HUES64 (cell line): ENCODE data around the gene DLG1.
"Not testable (repeated sequence)": the region's sequence is repeated elsewhere in the genome, so short reads cannot be mapped to it uniquely, and the experiment has no call there.

Experiments used
- H3K27ac ChIP-seq: 2 replicates; pipeline ENCODE4 v1.7.0; 2013; ENCODE audit warnings: low read depth, low read length, inconsistent platforms
- H3K27me3 ChIP-seq: 2 replicates; pipeline ENCODE4 v1.6.1; 2013; ENCODE audit warnings: mild to moderate bottlenecking, low read length; ENCODE audit not compliant: insufficient read depth
- H3K36me3 ChIP-seq: 2 replicates; pipeline ENCODE4 v1.6.1; 2013; ENCODE audit warnings: mild to moderate bottlenecking, low read length; ENCODE audit not compliant: insufficient read depth
- H3K4me1 ChIP-seq: 2 replicates; pipeline ENCODE4 v1.6.1; 2013; ENCODE audit warnings: mild to moderate bottlenecking, low read length, moderate library complexity; ENCODE audit not compliant: insufficient read depth
- H3K4me3 ChIP-seq: 2 replicates; pipeline ENCODE4 v1.5.1; 2013; ENCODE audit warnings: mild to moderate bottlenecking, low read length, moderate library complexity
- H3K9ac ChIP-seq: 2 replicates; pipeline ENCODE4 v1.6.1; 2013; ENCODE audit warnings: mild to moderate bottlenecking, low read depth, low read length
- H3K9me3 ChIP-seq: 2 replicates; pipeline ENCODE4 v1.6.1; 2013; ENCODE audit warnings: low read depth, low read length; ENCODE audit not compliant: insufficient read depth
- whole genome bisulfite sequencing: fragments of 150-250, 120-280 bp; methylation state at CpG from one replicate; pipeline ENCODE4 v1.1.7; 2013; ENCODE audit warnings: missing lambda C conversion rate; 5-methylcytosine and 5-hydroxymethylcytosine counted together

Gene DLG1

DNA sequence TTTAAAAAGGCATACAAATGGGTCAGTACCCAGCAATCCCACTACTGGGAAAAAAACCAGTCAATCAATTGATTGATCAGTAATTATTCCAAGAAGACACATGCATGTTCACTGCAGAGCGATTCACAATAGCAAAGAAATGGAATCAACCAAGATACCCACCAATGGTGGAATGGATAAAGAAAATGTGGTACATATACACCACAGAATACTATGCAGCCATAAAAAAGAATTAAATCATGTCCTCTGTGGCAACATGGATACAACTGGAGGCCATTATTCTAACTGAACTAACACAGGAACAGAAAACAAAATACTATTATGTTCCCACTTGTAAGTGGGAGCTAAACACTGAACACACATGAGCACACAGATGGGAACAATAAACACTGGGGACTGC lies 103.1 kb downstream of the DLG1 start:
- no peaks in the 10 kb centered on the region for H3K27me3 ChIP-seq
- H3K27ac ChIP-seq = no peak overlapping the region
- H3K4me1 ChIP-seq = 0 out of 2 replicates have a peak, but pooled peaks cover 2% of the 10 kb centered on the region
- WGBS = no CpG with 5 or more reads among the region's 1 CpG
- H3K4me3 ChIP-seq = no peak overlapping the region
- H3K36me3 ChIP-seq = peaks cover 11% of the 10 kb centered on the region; the same call in 1 of the 2 replicates
- H3K9me3 ChIP-seq = no peaks in the 10 kb centered on the region
- H3K9ac ChIP-seq = no peak overlapping the region

- H3K27me3 ChIP-seq, H3K27ac ChIP-seq, H3K4me3 ChIP-seq, H3K9me3 ChIP-seq, H3K4me1 ChIP-seq, H3K9ac ChIP-seq: not testable (repeated sequence)
- H3K36me3 ChIP-seq = peaks cover 11% of the 10 kb centered on the region; the same call in 1 of the 2 replicates
- WGBS = 93% methylated on average over 3 of the region's 3 CpGs
Measured at GRCh38 chr3:197193759-197194158, 104.7 kb downstream of the DLG1 start.

DNA sequence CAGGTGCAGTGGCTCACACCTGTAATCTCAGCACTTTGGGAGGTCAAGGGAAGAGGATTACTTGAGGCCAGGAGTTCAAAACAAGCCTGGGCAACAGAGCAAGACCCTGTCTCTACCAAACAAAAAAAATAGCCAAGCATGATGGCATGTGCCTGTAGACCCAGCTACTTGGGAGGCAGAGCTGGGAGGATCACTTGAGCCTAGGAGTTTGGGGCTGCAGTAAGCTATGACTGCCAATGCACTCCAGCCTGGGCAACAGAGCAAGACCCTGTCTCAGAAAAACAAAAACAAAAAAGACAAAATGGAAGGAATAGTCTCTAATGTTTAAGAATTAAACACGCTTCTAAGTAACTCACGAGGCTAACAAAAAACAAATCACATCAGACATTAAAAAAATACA lies 106.5 kb downstream of the DLG1 start:
- H3K9me3 ChIP-seq = no peaks in the 10 kb centered on the region
- no peak overlapping the region for H3K4me3 ChIP-seq
- no peaks in the 10 kb centered on the region for H3K27me3 ChIP-seq
- H3K4me1 ChIP-seq = peaks cover 2% of the 10 kb centered on the region; the same call in 1 of the 2 replicates
- H3K9ac ChIP-seq = no peak overlapping the region
- H3K27ac ChIP-seq = no peak overlapping the region
- H3K36me3 ChIP-seq = peaks cover 11% of the 10 kb centered on the region; the same call in 1 of the 2 replicates
- no CpG with 5 or more reads among the region's 2 CpGs for WGBS

DNA sequence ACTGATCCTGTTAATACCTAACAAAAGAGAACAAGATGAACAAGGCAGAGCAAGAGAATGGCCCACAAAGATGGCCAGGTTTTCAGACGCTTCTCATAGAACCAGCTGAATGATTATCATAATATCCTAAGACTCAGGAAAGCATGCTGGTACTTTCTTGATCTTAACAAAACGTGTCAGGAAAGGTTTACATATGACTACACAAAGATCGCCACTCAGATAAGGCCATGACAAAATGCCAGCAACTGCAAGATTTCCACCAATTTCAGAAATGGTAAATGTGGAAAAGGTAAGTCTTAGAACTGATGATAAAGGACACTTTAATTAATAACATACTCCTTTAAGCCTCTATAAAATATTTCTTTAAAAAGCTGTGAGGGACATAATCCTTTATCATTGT lies 108.8 kb downstream of the DLG1 start:
- peaks cover 11% of the 10 kb centered on the region; the same call in 1 of the 2 replicates for H3K36me3 ChIP-seq
- no peaks in the 10 kb centered on the region for H3K9me3 ChIP-seq
- no peaks in the 10 kb centered on the region for H3K27me3 ChIP-seq
- H3K9ac ChIP-seq = no peak overlapping the region
- no peak overlapping the region for H3K4me3 ChIP-seq
- peaks cover 10% of the 10 kb centered on the region; the same call in 1 of the 2 replicates for H3K4me1 ChIP-seq
- 91% methylated on average over 3 of the region's 3 CpGs for WGBS
- H3K27ac ChIP-seq = no peak overlapping the region

DNA sequence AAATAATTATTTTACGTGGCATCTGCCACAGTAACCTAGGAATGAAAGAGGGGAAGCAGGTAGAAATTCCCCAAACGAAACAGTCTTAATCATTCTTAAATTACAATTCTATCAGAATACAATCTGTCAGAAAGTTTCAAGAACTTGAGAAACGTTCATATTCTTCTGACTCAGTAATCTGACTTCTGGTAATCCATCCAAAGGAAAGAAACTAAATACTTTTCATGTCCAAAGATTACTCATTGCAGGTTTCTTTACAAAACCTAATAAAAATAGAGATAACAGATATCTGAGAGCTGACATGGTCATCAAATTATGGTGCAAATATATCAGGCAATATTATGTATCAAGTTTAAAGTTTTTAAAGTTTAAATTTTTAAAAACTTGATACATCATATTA lies 109.4 kb downstream of the DLG1 start:
- no peak overlapping the region for H3K9ac ChIP-seq
- H3K27me3 ChIP-seq = no peaks in the 10 kb centered on the region
- H3K27ac ChIP-seq = no peak overlapping the region
- WGBS = 86% methylated on average over 3 of the region's 3 CpGs
- H3K4me3 ChIP-seq = no peak overlapping the region
- no peaks in the 10 kb centered on the region for H3K9me3 ChIP-seq
- H3K4me1 ChIP-seq = peaks cover 14% of the 10 kb centered on the region
- H3K36me3 ChIP-seq = peaks cover 6% of the 10 kb centered on the region; the same call in 1 of the 2 replicates

- H3K36me3 ChIP-seq = no peaks in the 10 kb centered on the region
- no peak overlapping the region for H3K9ac ChIP-seq
- H3K4me3 ChIP-seq = no peak overlapping the region
- H3K27ac ChIP-seq = no peak overlapping the region
- no CpG with 5 or more reads among the region's 1 CpG for WGBS
- H3K27me3 ChIP-seq = no peaks in the 10 kb centered on the region
- no peaks in the 10 kb centered on the region for H3K9me3 ChIP-seq
- peaks cover 18% of the 10 kb centered on the region for H3K4me1 ChIP-seq
Measured at GRCh38 chr3:197186887-197187588, 111.4 kb downstream of the DLG1 start.

DNA sequence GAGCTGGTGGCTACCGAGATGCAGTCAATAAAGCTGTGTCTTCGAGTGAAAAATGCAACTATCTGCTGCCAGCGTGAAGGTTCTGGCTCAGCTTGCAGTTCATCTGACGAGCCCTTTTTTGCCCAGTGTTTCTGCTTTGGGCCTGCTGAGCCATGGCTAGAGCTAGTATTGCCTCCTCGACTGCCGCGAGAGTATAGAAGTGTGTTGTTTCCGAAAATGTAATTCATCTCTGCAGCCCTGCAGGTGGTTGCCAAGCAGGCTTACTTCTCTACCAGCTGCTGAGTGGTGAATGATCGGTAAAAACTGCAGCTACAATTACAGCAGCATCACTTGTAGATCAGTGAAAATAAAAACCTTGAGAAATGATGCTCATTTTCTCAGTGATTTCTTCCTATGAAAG lies 114.8 kb downstream of the DLG1 start:
- H3K4me3 ChIP-seq = no peak overlapping the region
- H3K27me3 ChIP-seq = no peaks in the 10 kb centered on the region
- H3K27ac ChIP-seq = no peak overlapping the region
- H3K36me3 ChIP-seq = no peaks in the 10 kb centered on the region
- H3K9me3 ChIP-seq = no peaks in the 10 kb centered on the region
- WGBS = 88% methylated on average over 9 of the region's 9 CpGs
- peaks cover 16% of the 10 kb centered on the region for H3K4me1 ChIP-seq
- no peak overlapping the region for H3K9ac ChIP-seq

GRCh38 chr3:197181741-197182140 lies 116.7 kb downstream of the DLG1 start:
- WGBS = 97% methylated on average over 5 of the region's 6 CpGs
- no peak overlapping the region for H3K9ac ChIP-seq

GRCh38 chr3:197178998-197179397 lies 119.4 kb downstream of the DLG1 start:
- no peaks in the 10 kb centered on the region for H3K27me3 ChIP-seq
- WGBS = 94% methylated on average over 5 of the region's 5 CpGs
- H3K36me3 ChIP-seq = no peaks in the 10 kb centered on the region
- H3K4me1 ChIP-seq = peaks cover 27% of the 10 kb centered on the region
- H3K27ac ChIP-seq = no peak overlapping the region
- H3K9ac ChIP-seq = no peak overlapping the region
- no peaks in the 10 kb centered on the region for H3K9me3 ChIP-seq
- no peak overlapping the region for H3K4me3 ChIP-seq

More at GRCh38 chr3:197181741-197182140, 116.7 kb downstream of the DLG1 start:
- no peak overlapping the region for H3K27ac ChIP-seq
- no peaks in the 10 kb centered on the region for H3K9me3 ChIP-seq
- H3K4me1 ChIP-seq = peaks cover 16% of the 10 kb centered on the region
- H3K4me3 ChIP-seq = no peak overlapping the region
- no peaks in the 10 kb centered on the region for H3K27me3 ChIP-seq
- H3K36me3 ChIP-seq = no peaks in the 10 kb centered on the region

- H3K4me1 ChIP-seq = peaks cover 22% of the 10 kb centered on the region
- H3K27me3 ChIP-seq = no peaks in the 10 kb centered on the region
- no peaks in the 10 kb centered on the region for H3K36me3 ChIP-seq
- no peak overlapping the region for H3K27ac ChIP-seq
- H3K4me3 ChIP-seq = no peak overlapping the region
- no peaks in the 10 kb centered on the region for H3K9me3 ChIP-seq
- H3K9ac ChIP-seq = no peak overlapping the region
- WGBS = 94% methylated on average over 2 of the region's 3 CpGs
Measured at GRCh38 chr3:197175503-197175902, 122.9 kb downstream of the DLG1 start.

- Histone ChIP-seq H3K9ac (no peak overlapping the region), H3K27me3 (no peaks in the 10 kb centered on the region), H3K4me1 (peaks cover 22% of the 10 kb centered on the region), H3K4me3 (no peak overlapping the region), H3K36me3 (no peaks in the 10 kb centered on the region), H3K27ac (no peak overlapping the region), H3K9me3 (no peaks in the 10 kb centered on the region)
- 69% methylated on average over 3 of the region's 3 CpGs for WGBS
Measured at GRCh38 chr3:197174927-197175326, 123.5 kb downstream of the DLG1 start.
